GM18873 (cell line): Measurements from ENCODE around the gene ZNFX1.

Experiments used
- ATAC-seq: cut with Tn5 transposase; IDR thresholded peaks from one replicate; pipeline ENCODE4 v1.9.1; 2021; ENCODE audit warnings: mild to moderate bottlenecking, moderate library complexity, moderate number of reproducible peaks; ENCODE audit not compliant: unreplicated experiment, low FRiP score

The ZNFX1 gene

GRCh38 chr20:49280463-49281058 is 2.7 kb upstream of the ZNFX1 start:
- no peak for ATAC-seq

GRCh38 chr20:49279677-49280462 is 2.0 kb upstream of the ZNFX1 start:
- ATAC-seq, result no peak

- no peak for ATAC-seq
Observed at GRCh38 chr20:49278818-49279676, 1.2 kb upstream of the ZNFX1 start.

DNA sequence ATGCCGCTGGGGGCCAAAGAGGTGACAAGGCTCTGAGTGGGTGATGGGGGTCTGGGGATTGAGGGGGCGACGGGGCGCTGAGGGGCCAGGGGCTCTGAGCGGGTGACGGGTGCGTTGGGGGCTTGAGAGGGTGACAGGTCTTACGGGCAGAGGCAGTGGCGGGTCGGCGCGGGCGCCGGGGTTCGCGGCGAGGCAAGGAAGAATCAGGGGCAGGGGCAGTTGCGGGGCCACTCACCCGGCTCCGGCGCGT is 146 bp downstream of the ZNFX1 start:
- no peak for ATAC-seq

DNA sequence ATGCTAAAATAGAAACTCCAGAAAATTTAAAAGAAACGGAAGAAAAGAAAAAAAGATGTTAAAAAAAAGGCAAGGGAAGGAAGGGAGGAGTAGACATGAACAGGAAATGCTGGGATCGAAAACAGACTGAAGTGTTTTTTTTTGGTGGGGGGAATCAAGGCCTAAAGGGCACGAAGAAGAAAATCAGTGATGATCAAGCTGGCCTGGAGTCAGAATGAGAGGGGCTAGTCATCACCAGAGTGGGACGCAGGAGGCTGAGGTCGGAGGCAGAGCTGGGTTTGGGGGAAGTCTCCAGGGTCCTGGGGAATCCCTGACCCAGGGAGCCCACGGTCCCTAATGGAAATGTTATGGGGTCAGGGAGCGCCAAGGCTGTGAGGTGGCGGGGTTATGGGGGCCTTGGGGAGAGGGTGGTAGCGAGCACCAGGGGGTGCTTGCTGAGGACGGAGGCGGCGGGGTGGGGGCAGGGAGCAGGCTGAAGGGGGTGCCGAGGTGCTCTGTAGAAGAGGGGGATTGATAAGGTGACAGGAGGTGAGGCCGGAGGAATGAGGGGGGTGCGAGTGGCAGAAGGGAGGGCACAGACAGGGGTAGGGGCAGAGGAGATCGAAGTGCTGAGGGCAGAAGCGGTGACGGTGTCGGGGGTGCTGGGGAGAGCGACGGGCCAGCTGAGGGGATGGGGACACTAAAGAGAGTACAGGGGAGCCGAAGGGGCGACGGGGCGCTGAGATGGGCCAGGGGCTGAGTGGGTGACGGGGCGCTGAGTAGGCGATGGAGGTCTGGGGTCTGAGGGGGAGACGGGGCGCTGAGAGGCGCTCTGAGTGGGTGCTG is 684 bp downstream of the ZNFX1 start:
- no peak for ATAC-seq

DNA sequence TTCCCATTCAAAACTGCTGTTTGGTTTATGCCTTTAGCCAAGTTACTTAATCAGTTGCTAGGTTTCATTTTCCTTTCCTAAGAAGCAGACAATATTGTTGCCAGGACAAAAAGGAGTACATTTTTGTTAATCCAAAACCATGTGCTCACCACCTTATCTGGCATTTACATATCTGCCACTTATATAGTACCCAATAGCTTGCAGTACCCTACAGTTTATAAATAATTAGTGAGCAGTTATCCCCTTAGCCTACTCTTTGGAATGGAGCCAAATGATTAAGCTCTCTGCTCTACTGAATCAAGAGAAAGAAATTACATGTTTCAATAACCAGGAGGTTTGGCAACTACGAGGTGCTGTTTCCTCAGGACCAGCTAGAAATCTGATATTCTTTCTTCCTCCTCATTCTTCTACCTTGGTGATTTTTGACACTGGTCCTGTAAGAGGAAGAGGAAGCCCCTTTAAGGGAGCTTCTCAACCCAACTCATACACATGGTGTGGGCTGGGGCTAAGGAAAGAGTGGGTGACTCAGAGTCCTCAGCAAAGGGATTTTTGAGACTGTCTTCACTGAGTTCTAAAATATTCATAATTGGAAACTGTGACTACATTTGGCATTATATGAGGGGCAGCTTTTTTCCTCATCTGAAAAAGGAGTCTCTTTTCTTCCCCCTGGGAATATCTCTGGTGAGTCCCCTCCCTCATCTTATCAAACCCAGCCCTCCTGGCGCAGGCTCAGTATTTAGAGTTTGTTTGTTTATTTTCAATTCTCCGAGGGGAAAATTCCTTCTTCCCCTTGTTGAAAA is 1.5 kb downstream of the ZNFX1 start:
- no peak for ATAC-seq

DNA sequence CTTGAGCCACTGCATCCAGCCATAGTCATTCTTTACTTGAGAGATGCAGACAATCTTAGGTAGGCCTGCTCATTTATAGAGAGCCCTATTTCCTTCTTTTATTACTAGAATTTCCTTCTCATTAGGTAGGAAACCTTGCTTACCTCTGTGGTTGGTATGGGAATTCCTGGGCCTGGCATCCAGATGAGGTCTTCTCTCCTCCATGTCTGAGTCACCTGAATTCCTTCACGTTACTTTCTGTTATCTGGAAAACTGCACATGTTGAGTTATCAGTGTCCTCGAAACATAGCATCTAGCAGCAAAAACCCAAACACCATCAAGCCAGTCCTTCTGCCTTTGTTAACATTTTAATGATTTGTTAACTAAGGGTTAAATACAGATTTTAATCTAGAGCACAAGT is 2.2 kb downstream of the ZNFX1 start:
- no peak for ATAC-seq

DNA sequence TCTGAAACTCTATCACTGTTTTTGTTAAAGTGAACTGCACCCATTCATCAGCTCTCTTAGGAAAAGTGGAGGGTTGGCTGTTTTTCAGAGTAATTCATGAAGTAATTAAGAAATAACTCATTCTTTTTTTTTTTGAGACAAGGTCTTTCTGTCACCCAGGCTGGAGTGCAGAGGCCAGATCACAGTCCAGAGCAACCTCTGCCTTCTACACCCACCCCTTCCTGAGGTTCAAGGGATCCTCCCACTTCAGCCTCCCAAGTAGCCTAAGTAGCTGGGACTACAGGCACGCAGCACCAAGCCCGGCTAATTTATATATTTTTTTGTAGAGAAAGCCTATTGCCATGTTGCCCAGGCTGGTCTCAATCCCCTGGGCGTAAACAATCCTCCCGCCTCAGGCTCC is 2.6 kb downstream of the ZNFX1 start:
- no peak for ATAC-seq

DNA sequence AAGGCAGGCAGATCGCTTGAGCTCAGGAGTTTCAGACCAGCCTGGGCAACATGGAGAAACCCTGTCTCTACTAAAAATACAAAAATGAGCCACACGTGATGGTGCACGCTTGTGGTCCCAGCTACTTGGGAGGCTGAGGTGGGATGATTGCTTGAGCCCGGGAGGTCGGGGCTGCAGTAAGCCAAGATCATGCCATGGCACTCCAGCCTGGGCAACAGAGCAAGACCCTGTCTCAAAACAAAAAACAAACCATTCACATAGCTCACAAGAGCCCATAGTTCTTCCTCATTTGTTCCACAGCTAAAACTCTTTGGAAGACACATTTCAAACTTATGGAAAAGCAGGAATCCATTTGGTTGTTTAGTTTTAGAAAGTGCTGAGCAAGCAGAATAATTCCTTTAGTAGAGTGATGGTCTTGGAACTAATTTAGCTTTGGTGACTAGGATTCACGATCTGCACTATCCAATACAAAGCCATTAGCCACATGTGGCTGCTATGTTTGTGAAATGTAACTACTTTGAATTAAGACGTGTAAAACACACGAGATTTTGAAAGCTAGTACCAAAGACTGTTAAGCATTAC is 4.1 kb downstream of the ZNFX1 start:
- ATAC-seq, result no peak

DNA sequence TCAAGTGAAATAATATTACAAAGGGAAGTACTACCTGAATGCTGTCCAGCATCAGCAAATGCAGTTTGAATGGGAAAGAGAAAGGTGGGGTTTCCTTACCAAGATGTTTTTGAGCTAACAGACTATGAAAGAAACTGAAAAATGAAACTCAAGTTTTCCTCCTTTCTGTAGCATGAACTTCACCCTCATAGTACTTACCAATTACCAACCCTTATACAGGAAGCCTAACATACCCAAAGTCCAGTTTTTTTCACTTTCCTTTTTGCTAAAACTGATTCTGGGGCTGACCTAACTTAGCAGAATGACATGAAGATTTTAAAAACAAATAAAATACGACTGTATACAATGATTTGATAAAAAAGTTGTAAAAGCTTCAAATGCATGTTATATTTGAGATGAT is 5.2 kb downstream of the ZNFX1 start:
- no peak for ATAC-seq

- ATAC-seq, result no peak
Observed at GRCh38 chr20:49270736-49271135, 7.1 kb downstream of the ZNFX1 start.

GRCh38 chr20:49270177-49270576 is 7.7 kb downstream of the ZNFX1 start:
- no peak for ATAC-seq

DNA sequence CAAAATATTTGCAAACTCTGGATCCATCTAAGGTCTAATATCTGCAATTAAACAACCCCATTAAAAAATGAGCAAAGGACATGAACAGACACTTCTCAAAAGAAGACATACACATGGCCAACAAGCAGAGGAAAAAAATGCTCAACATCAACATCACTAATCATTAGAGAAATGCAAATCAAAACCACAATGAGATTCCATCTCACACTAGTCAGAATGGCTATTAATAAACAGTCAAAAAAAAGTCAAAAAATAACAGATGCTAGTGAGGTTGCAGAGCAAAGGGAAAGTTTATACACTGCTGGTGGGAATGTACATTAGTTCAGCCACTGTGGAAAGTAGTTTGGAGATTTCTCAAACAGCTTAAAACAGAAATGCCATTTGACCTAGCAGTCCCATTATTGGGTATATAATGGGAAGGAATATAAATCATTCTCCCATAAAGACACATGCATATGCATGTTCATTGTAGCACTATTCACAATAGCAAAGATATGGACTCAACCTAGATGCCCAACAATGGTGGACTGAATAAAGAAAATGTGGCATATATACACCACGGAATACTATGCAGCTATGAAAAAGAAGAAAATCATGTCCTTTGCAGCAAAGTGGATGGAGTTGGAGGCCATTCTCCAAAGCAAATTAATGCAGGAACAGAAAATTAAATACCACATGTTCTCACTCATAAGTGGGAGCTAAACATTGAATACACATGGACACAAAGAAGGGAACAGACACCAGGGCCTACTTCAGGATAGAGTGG is 9.1 kb downstream of the ZNFX1 start:
- no peak for ATAC-seq

DNA sequence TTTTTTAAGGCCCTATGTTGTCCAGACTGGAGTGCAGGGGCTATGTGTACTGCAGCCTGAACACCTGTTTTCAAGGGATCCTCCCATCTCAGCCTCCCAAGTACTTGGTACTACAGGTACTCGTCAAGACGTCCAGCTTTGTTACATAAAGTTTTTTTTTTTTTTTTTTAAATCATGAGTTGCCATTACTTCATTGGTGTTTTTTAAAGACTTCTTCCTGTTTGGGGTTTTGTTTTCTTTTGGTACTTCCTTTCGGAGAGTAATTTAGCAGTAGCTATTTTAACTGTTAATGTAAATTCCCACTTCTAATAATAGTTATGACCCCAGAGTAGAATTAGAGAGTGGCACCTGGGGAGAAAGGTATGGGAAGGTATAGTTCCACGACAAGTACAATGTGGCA is 10.5 kb downstream of the ZNFX1 start:
- ATAC-seq, result no peak

DNA sequence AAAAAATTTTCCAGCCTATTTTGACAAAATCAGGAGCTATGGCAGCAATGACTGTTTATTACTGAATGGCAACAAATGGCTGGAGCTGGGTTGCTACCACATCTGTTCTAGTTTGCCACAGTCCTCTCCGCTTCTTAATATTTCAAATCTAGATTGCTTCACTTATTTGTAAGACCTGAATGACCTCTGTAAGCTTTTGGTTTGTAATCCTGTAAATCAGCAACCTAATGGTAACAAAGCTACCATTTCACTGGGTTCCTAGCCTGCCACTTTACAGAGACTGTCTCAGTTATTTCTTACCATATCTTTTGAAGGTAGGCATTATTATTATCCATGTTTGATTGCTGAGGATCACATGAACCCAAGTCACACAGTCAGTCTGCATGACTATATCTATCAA is 15.4 kb downstream of the ZNFX1 start:
- ATAC-seq, result no peak

DNA sequence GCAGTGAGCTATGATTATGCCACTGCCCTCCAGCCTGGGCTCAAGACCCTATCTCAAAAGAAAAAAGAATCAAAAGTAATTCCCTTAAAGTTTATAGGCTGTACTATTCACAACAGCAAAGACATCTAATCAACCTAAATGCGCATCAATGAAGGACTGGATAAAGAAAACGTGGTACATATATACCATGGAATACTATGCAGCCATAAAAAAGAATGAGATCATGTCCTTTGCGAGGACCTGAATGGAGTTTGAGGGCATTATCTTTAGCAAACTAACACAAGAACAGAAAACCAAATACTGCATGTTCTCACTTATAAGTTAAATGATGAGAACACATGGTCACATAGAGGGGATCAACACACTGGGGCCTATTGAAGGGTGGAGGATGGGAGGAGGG is 16.7 kb downstream of the ZNFX1 start:
- no peak for ATAC-seq

DNA sequence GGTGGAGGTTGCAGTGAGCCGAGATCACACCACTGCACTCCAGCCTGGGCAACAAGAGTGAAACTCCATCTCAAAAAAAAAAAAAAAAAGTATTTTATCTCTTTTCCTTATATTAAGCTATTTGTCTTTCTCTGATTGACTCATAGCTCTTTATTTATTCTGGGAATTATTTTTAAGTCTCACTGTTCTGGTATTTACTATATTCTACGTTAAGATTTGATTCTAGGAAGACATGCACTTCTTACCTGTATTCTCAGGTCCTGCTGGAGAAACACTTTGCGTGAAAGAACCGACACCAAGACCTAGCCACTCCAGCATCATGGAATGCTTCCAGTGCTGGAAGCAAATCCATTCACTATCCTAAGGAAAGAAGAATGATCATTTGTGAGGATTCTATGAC is 17.6 kb downstream of the ZNFX1 start:
- ATAC-seq, result no peak

- no peak for ATAC-seq
Observed at GRCh38 chr20:49259799-49260198, 18.1 kb downstream of the ZNFX1 start.

- ATAC-seq, result no peak
Observed at GRCh38 chr20:49259284-49259683, 18.6 kb downstream of the ZNFX1 start.
